Prostate gland (tissue), 2 donors: ENCODE measurements around the gene KANK2. TPM values are rescaled to one million over a fixed set of nuclear protein-coding genes. Genes with fewer than 3 reads are reported as not detected.

ENCODE experiments used
- DNase-seq: peaks from one replicate; pipeline ENCODE4 v3.0.0-alpha.2; 2019; ENCODE audit warnings: low spot score
- H3K27ac ChIP-seq, 2 donors: fragments of 200-600 bp; sonication (generic); 2 replicates each; pipeline ENCODE4 v1.5.1; 2017 to 2019
- H3K27me3 ChIP-seq: fragments of 200-600 bp; sonication (generic); replicated peaks from 2 replicates; pipeline ENCODE4 v1.5.1; 2019; ENCODE audit not compliant: insufficient read depth
- H3K36me3 ChIP-seq, 2 donors: fragments of 200-600 bp; sonication (generic); 1 replicate in 1 of 2; 2 replicates in 1 of 2; pipeline versions ENCODE4 v1.5.1 to v1.8.1; 2017 to 2019
- H3K4me1 ChIP-seq: fragments of 200-600 bp; sonication (generic); replicated peaks from 2 replicates; pipeline ENCODE4 v1.5.1; 2019
- H3K4me3 ChIP-seq, 2 donors: fragments of 200-600 bp; sonication (generic); 2 replicates each; pipeline ENCODE4 v1.5.1; 2017 to 2019
- H3K9me3 ChIP-seq: fragments of 200-600 bp; sonication (generic); 2 replicates; pipeline ENCODE4 v1.5.1; 2017
- CTCF ChIP-seq, 4 experiments: fragments of 200-600 bp in 2 of 4; fragments of 450-650 bp in 2 of 4; sonication (generic) in 2 of 4; IDR thresholded peaks; 1 replicate in 3 of 4; 2 replicates in 1 of 4; pipeline ENCODE4 v1.5.1; 2016 to 2019; ENCODE audit warnings: antibody characterized with exemption in 4 of 4, mild to moderate bottlenecking in 2 of 4, moderate library complexity in 2 of 4
- POLR2A ChIP-seq: fragments of 450-650 bp; IDR thresholded peaks from one replicate; pipeline ENCODE4 v1.6.1; 2016; ENCODE audit warnings: antibody characterized with exemption, mild to moderate bottlenecking
- POLR2AphosphoS5 ChIP-seq: sonication (generic); formaldehyde crosslinking; IDR thresholded peaks from one replicate; pipeline ENCODE4 v1.6.1; 2017; ENCODE audit warnings: antibody characterized with exemption
- WGBS: methylation state at CpG from one replicate; pipeline ENCODE4 v1.1.5; 2018; 5-methylcytosine and 5-hydroxymethylcytosine counted together
- intact Hi-C: fragments of 100-400 bp; cut with DNase I; formaldehyde crosslinking; loops from one replicate; pipeline ENCODE4 v1.14.2; 2022
- total RNA-seq, 2 donors: library from RNA; depleted of rRNA; stranded (reverse); fragments of >200 nt; gene quantifications; one replicate each; pipeline ENCODE4 v1.1.0, GENCODE V29; 2016

KANK2 gene
- total RNA-seq, 2 donors from 2014 or later, result 150 to 370 TPM

- whole genome bisulfite sequencing, result 31% methylated on average over 13 of the region's 13 CpGs
- Histone ChIP-seq H3K27ac (peak overlapping the region; percentile 71 to 74), H3K4me1 (peaks cover 13% of the 10 kb centered on the region), H3K27me3 (no peaks in the 10 kb centered on the region), H3K36me3 (no peaks in the 10 kb centered on the region), H3K4me3 (no peak overlapping the region), H3K9me3 (no peaks in the 10 kb centered on the region)
- intact Hi-C loops, result no loop called here
- no peak for DNase-seq
- no peak for TF ChIP-seq CTCF (IDR thresholded peaks at IDR 0.05)
- no peak for TF ChIP-seq POLR2AphosphoS5
- no peak for TF ChIP-seq POLR2A
Observed at GRCh38 chr19:11138601-11139300, 58.6 kb downstream of the KANK2 start.

GRCh38 chr19:11137542-11138384 is 59.6 kb downstream of the KANK2 start:
- H3K27ac ChIP-seq, result peak overlapping the region; percentile 71 to 74
- WGBS, result 3% methylated on average over 28 of the region's 28 CpGs
- intact Hi-C loops, result loop anchor here (1.0 kb wide), 1 partner anchor 67 kb away; no protein-coding TSS in a partner anchor
- no peaks in the 10 kb centered on the region for H3K36me3 ChIP-seq
- TF ChIP-seq POLR2A, result no peak
- peak; percentile 63 to 94 (median 88) for TF ChIP-seq CTCF (IDR thresholded peaks at IDR 0.05)
- peak; percentile 66 for TF ChIP-seq POLR2AphosphoS5
- H3K27me3 ChIP-seq, result no peaks in the 10 kb centered on the region
- peak overlapping the region in 1 of 2 donors; percentile 18 for H3K4me3 ChIP-seq
- peak; percentile 53 for DNase-seq
- no peaks in the 10 kb centered on the region for H3K9me3 ChIP-seq
- peaks cover 7% of the 10 kb centered on the region for H3K4me1 ChIP-seq

GRCh38 chr19:11136400-11137101 is 60.8 kb downstream of the KANK2 start:
- no peak for TF ChIP-seq POLR2AphosphoS5
- TF ChIP-seq POLR2A, result no peak
- TF ChIP-seq CTCF (IDR thresholded peaks at IDR 0.05), result no peak
- intact Hi-C loops, result loop anchor here (1.0 kb wide), 1 partner anchor 68 kb away; no protein-coding TSS in a partner anchor
- DNase-seq, result no peak
- Histone ChIP-seq H3K4me3 (no peak overlapping the region), H3K27me3 (no peaks in the 10 kb centered on the region), H3K4me1 (no peaks in the 10 kb centered on the region), H3K36me3 (no peaks in the 10 kb centered on the region), H3K27ac (peak overlapping the region in 1 of 2 donors; percentile 74), H3K9me3 (no peaks in the 10 kb centered on the region)
- 82% methylated on average over 14 of the region's 14 CpGs for WGBS

GRCh38 chr19:11131471-11131870 is 65.9 kb downstream of the KANK2 start:
- intact Hi-C loops, result loop anchor here (2.0 kb wide), 1 partner anchor 95 kb away; no protein-coding TSS in a partner anchor
- peak overlapping the region in 1 of 2 donors; percentile 25 for H3K27ac ChIP-seq

More at GRCh38 chr19:11131471-11131870, 65.9 kb downstream of the KANK2 start:
- Histone ChIP-seq H3K27me3 (no peaks in the 10 kb centered on the region), H3K36me3 (no peaks in the 10 kb centered on the region), H3K4me3 (no peak overlapping the region), H3K4me1 (no peaks in the 10 kb centered on the region), H3K9me3 (no peaks in the 10 kb centered on the region)
- TF ChIP-seq CTCF (IDR thresholded peaks at IDR 0.05) (no peak), POLR2A (no peak), POLR2AphosphoS5 (no peak)
- 66% methylated on average over 7 of the region's 7 CpGs for WGBS
- no peak for DNase-seq
